Body of pancreas (tissue), 4 donors: ENCODE results near the gene SOCS1.

Experiments used
- POLR2A ChIP-seq, 3 donors: fragments of 450-650 bp; IDR thresholded peaks; one replicate each; pipeline ENCODE4 v1.6.1; 2016; ENCODE audit warnings: antibody characterized with exemption in 3 of 3, mild to moderate bottlenecking in 2 of 3
- TF ChIP-seq, protein P1 (sequence below), 7 experiments: fragments of 450-650 bp in 4 of 7; fragments of 200-600 bp in 3 of 7; sonication (generic) in 3 of 7; IDR thresholded peaks; one replicate each; pipeline ENCODE4 v1.5.1; 2016 to 2019; ENCODE audit warnings: antibody characterized with exemption in 7 of 7

DNA sequence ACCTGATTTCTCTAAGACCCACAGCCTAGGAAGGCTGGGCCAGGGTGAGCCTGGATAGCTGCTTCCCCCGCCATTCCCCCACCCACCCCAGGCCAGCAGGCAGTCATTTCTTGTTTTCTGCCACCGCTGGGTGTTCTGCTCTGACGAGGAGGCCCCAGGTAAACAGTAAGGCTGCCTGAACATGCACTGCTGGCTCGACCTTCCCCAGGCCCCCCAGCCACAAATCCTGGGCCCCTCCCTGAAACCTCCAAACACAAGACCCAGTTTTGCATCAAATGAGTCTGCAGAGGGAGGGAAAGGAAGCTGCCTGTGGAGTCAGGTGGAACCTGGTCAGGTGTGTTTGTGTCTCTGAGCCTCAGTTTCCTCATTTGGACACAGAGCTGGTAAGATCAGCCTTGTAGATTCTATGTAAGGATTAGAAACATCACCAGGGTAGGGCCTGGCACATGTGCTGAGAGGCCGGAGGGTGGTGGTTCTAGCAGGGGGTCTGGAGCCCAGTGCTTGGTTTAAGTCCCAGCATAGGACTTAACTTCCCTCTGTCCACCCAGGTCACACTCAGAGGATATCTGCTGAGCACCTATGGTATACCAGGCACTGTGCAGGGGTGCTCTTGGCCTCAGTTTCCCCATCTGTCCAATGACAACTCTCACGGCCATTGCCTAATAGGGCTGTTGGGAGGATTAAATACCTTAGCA, 44.0 kb upstream of the SOCS1 start:
- TF ChIP-seq, protein P1, sequence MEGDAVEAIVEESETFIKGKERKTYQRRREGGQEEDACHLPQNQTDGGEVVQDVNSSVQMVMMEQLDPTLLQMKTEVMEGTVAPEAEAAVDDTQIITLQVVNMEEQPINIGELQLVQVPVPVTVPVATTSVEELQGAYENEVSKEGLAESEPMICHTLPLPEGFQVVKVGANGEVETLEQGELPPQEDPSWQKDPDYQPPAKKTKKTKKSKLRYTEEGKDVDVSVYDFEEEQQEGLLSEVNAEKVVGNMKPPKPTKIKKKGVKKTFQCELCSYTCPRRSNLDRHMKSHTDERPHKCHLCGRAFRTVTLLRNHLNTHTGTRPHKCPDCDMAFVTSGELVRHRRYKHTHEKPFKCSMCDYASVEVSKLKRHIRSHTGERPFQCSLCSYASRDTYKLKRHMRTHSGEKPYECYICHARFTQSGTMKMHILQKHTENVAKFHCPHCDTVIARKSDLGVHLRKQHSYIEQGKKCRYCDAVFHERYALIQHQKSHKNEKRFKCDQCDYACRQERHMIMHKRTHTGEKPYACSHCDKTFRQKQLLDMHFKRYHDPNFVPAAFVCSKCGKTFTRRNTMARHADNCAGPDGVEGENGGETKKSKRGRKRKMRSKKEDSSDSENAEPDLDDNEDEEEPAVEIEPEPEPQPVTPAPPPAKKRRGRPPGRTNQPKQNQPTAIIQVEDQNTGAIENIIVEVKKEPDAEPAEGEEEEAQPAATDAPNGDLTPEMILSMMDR (IDR thresholded peaks at IDR 0.05), result no peak
- TF ChIP-seq POLR2A (IDR thresholded peaks at IDR 0.05), result no peak
